ENCODE results near the gene SLC22A8.
"Not testable (repeated sequence)": the region's sequence is repeated elsewhere in the genome, so short reads cannot be mapped to it uniquely, and the experiment has no call there.

DNA sequence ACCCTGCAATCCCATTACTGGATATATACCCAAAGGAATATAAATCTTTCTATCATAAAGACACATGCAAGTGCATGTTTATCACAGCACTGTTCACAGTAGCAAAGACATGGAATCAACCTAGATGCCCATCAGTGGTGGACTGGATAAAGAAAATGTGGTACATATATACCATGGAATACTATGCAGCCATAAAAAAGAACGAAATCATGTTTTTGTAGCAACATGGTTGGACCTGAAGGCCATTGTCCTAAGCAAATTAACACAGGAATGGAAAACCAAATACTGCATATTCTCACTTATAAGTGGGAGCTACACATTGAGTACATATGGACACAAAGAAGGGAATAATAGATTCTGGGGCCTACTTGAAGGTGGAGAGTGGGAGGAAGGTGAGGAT lies 30.6 kb upstream of the SLC22A8 start:
- TF ChIP-seq, protein P1, sequence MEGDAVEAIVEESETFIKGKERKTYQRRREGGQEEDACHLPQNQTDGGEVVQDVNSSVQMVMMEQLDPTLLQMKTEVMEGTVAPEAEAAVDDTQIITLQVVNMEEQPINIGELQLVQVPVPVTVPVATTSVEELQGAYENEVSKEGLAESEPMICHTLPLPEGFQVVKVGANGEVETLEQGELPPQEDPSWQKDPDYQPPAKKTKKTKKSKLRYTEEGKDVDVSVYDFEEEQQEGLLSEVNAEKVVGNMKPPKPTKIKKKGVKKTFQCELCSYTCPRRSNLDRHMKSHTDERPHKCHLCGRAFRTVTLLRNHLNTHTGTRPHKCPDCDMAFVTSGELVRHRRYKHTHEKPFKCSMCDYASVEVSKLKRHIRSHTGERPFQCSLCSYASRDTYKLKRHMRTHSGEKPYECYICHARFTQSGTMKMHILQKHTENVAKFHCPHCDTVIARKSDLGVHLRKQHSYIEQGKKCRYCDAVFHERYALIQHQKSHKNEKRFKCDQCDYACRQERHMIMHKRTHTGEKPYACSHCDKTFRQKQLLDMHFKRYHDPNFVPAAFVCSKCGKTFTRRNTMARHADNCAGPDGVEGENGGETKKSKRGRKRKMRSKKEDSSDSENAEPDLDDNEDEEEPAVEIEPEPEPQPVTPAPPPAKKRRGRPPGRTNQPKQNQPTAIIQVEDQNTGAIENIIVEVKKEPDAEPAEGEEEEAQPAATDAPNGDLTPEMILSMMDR (IDR thresholded peaks at IDR 0.05; ENCODE audit: insufficient read depth, low read depth, low read length) = not testable (repeated sequence)
- not testable (repeated sequence) for TF ChIP-seq EZH2 (IDR thresholded peaks at IDR 0.05; ENCODE audit: insufficient read depth, low read length)

Data from astrocyte (in vitro differentiated cells and primary cell).